Endodermal cell (in vitro differentiated cells): ENCODE data around the gene DOK7. TPM values are rescaled to one million over a fixed set of nuclear protein-coding genes. Genes with fewer than 3 reads are reported as not detected.

ENCODE experiments used
- total RNA-seq, 2 donors: library from RNA; stranded (reverse); fragmentation: NEBNext Ultra II Directional in 1 of 2; extraction: Animal tissue kit (Norgen Biotek cat#: 25700) in 1 of 2; gene quantifications; 2 replicates in 1 of 2; 3 replicates in 1 of 2; pipeline ENCODE4 v1.2.1, GENCODE V29; 2021

Gene DOK7
- total RNA-seq, 2 donors from 2014 or later = 0.38 to 1.3 TPM

Other genes starting within 250 kb of the DOK7 start
- 1 to 10 TPM in 1 of 2 donors, under 1 TPM in 1; 1.00 to 2.5 TPM for gene MSANTD1, start 214.1 kb upstream of the DOK7 start, total RNA-seq
- 10 to 100 TPM; 45.2 to 48.6 TPM for gene RGS12, start 170.3 kb upstream of the DOK7 start, total RNA-seq
- gene HGFAC, start 21.3 kb upstream of the DOK7 start, total RNA-seq = under 1 TPM in 1 of 2 donors, not detected in 1; 0.46 TPM
- gene LRPAP1, start 69.1 kb downstream of the DOK7 start, total RNA-seq = 100 to 1,000 TPM; 111 to 129 TPM